Panc1 (cell line): ENCODE results near the gene GTF2A1L.

Experiments used
- CTCF ChIP-seq: fragments of 450-650 bp; IDR thresholded peaks from 2 replicates; pipeline ENCODE4 v1.5.1; 2017; ENCODE audit warnings: mild to moderate bottlenecking
- REST ChIP-seq, 2 experiments: IDR thresholded peaks; 2 replicates each; pipeline ENCODE4 v1.6.1; 2011 to 2012; ENCODE audit warnings: low read depth in 2 of 2, control low read depth in 1 of 2, low read length in 1 of 2, mild to moderate bottlenecking in 1 of 2, moderate library complexity in 1 of 2; ENCODE audit not compliant: insufficient read depth in 1 of 2
- SIN3A ChIP-seq: IDR thresholded peaks from 2 replicates; pipeline ENCODE4 v1.6.1; 2012; ENCODE audit warnings: low read depth, mild to moderate bottlenecking, low read length, moderate library complexity, borderline replicate concordance; ENCODE audit not compliant: insufficient read depth

- TF ChIP-seq REST (IDR thresholded peaks at IDR 0.05; ENCODE audit: insufficient read depth in 1 of 2, low read depth in 2 of 2, low read length in 1 of 2) = no peak
- TF ChIP-seq CTCF = no peak
- no peak for TF ChIP-seq SIN3A
These were observed 81.8 kb downstream of the GTF2A1L start for GRCh38 chr2:48699348-48699930.
